Ovary (tissue), 9 donors: ENCODE results near the gene TFF1. TPM values are rescaled to one million over a fixed set of nuclear protein-coding genes. Genes with fewer than 3 reads are reported as not detected.

ENCODE experiments used
- DNase-seq, 5 donors: peaks; one replicate each; pipeline ENCODE4 v3.0.0-alpha.2; 2019 to 2020
- H3K27ac ChIP-seq, 2 donors: fragments of 200-600 bp; one replicate each; pipeline versions ENCODE4 v1.5.1 to v1.8.0; 2019 to 2022
- H3K27me3 ChIP-seq: fragments of 200-600 bp; one replicate; pipeline ENCODE4 v1.8.0; 2022
- H3K36me3 ChIP-seq: fragments of 200-600 bp; sonication (generic); one replicate; pipeline ENCODE4 v1.5.1; 2019
- H3K4me1 ChIP-seq: one replicate; pipeline ENCODE4 v1.8.1; 2013; ENCODE audit warnings: mild to moderate bottlenecking, moderate library complexity; ENCODE audit not compliant: insufficient read depth
- H3K4me3 ChIP-seq: fragments of 200-600 bp; sonication (generic); one replicate; pipeline ENCODE4 v1.5.1; 2017
- H3K9me3 ChIP-seq, 2 donors: fragments of 200-600 bp in 1 of 2; sonication (generic) in 1 of 2; one replicate each; pipeline versions ENCODE4 v1.5.1 to v1.8.1; 2013 to 2019; ENCODE audit warnings: mild to moderate bottlenecking in 1 of 2, moderate library complexity in 1 of 2
- CTCF ChIP-seq, 3 donors: fragments of 450-650 bp in 2 of 3; fragments of 200-600 bp in 1 of 3; IDR thresholded peaks; one replicate each; pipeline versions ENCODE4 v1.5.1 to v1.8.0; 2016 to 2022; ENCODE audit warnings: antibody characterized with exemption in 3 of 3, mild to moderate bottlenecking in 1 of 3
- EP300 ChIP-seq: sonication (generic); formaldehyde crosslinking; IDR thresholded peaks from one replicate; pipeline ENCODE4 v1.6.1; 2017; ENCODE audit warnings: antibody characterized with exemption
- POLR2A ChIP-seq: fragments of 450-650 bp; IDR thresholded peaks from one replicate; pipeline ENCODE4 v1.6.1; 2017; ENCODE audit warnings: antibody characterized with exemption, mild to moderate bottlenecking, moderate library complexity
- WGBS, 3 donors: extraction: QIAGEN DNeasy Blood & Tissue Kit in 1 of 3; methylation state at CpG; one replicate each; pipeline versions ENCODE4 v1.1.5 to v1.1.7; 2013 to 2017; 5-methylcytosine and 5-hydroxymethylcytosine counted together
- intact Hi-C, 4 donors: fragments of 100-400 bp; cut with DNase I; formaldehyde crosslinking; loops; one replicate each; pipeline versions ENCODE4 v1.11.0 to v1.15.1; 2022 to 2023
- polyA plus RNA-seq, 2 donors: library from polyadenylated mRNA; stranded (reverse); fragments of 200-250 nt in 1 of 2; fragments of 350-450 nt in 1 of 2; fragmentation: Illumina TruSeq in 1 of 2; extraction: RNeasy Lipid Tissue Mini Kit (QIAGEN cat#74804) in 1 of 2; gene quantifications; one replicate each; pipeline ENCODE4 v1.2.3, GENCODE V29; 2013 to 2014
- total RNA-seq, 7 donors: library from RNA; depleted of rRNA in 2 of 7; stranded (reverse); fragments of >200 nt in 2 of 7; fragmentation: NEBNext Ultra II Directional in 3 of 7; extraction: Animal tissue kit (Norgen Biotek cat#: 25700) in 3 of 7; gene quantifications; one replicate each; pipeline versions ENCODE4 v1.1.0 to v1.2.4, GENCODE V29; 2016 to 2023
- donor health status: DM: no; HTN: no; CAD: no; lungs with moderate emphysema.
- donor health status: DM: no; HTN: no; CAD: no.
- donor health status: Bipolar disorder and iron deficiency.
- donor health status: DM: yes; HTN: yes; CAD: no.
- donor health status: DM: no; HTN: no; CAD: no.
- donor health status: DM: yes; HTN: yes; CAD: no.

Gene TFF1
- total and polyA plus RNA-seq, 9 donors = 1.4 TPM; not detected in 8

- no peak within 1 kb of the TSS for H3K4me3 ChIP-seq
- H3K27ac ChIP-seq = no peak within 1 kb of the TSS
- H3K27me3 ChIP-seq = no peaks in the 10 kb centered on the region
- H3K36me3 ChIP-seq = no peaks in the 10 kb centered on the region
- H3K9me3 ChIP-seq = no peaks in the 10 kb centered on the region
- intact Hi-C loops = no loop called here
- H3K4me1 ChIP-seq = no peaks in the 10 kb centered on the region
- TF ChIP-seq EP300 (no peak), CTCF (IDR thresholded peaks at IDR 0.05) (no peak), POLR2A (no peak)
- WGBS, 3 donors = 20 to 31% (median 28%) methylated on average over 13 of the region's 13 CpGs
- DNase-seq = no peak
These were observed 15.4 kb downstream of the TFF1 start, which contains the start of gene TFF2 for GRCh38 chr21:42350927-42351426. Gene TFF2 (minus strand): TSS chr21:42350994. CDS start chr21:42350957, 37 bp downstream.

DNA sequence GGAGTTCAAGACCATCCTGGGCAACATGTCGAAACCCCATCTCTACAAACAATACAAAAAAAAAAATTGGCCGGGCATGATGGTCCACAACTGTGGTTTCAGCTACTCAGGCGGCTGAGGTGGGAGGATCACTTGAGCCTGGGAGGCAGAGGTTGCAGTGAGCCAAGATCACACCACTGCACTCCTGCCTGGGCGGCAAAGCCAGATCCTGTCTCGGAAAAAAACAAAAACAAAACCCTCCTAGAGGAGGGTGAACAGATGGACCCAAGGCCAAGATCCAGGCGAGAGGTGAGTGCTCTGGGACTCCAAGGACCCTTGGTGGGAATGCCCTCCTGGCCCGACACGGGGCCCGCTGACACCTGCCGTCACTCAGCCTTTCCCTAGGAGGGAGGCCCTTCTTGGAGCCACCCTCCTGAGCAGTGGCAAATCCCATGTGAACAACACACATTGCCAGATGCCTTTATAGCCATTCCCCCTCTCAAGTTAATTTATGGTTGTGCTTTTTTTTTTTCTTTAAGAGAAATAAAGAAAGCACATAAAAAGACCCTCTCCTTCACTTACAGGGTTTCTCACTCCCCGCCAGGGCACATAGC is 15.9 kb downstream of the TFF1 start:
- intact Hi-C loops = no loop called here
- H3K4me1 ChIP-seq = no peaks in the 10 kb centered on the region
- H3K27me3 ChIP-seq = no peaks in the 10 kb centered on the region
- TF ChIP-seq EP300 = no peak
- TF ChIP-seq CTCF (IDR thresholded peaks at IDR 0.05) = no peak
- no peak for TF ChIP-seq POLR2A
- H3K27ac ChIP-seq = no peak overlapping the region
- DNase-seq = no peak
- WGBS, 3 donors = 11 to 19% (median 16%) methylated on average over 11 of the region's 11 CpGs
- H3K9me3 ChIP-seq = no peaks in the 10 kb centered on the region
- no peaks in the 10 kb centered on the region for H3K36me3 ChIP-seq
- H3K4me3 ChIP-seq = no peak overlapping the region

- 68 to 71% (median 71%) methylated on average over 14 of the region's 14 CpGs for WGBS, 3 donors
- Histone ChIP-seq H3K27me3 (no peaks in the 10 kb centered on the region), H3K36me3 (no peaks in the 10 kb centered on the region), H3K4me3 (no peak overlapping the region), H3K4me1 (no peaks in the 10 kb centered on the region), H3K27ac (no peak overlapping the region), H3K9me3 (no peaks in the 10 kb centered on the region)
- intact Hi-C loops = no loop called here
- TF ChIP-seq POLR2A (no peak), CTCF (IDR thresholded peaks at IDR 0.05) (no peak), EP300 (no peak)
- no peak for DNase-seq
These were observed 16.7 kb downstream of the TFF1 start for GRCh38 chr21:42349420-42350317.

DNA sequence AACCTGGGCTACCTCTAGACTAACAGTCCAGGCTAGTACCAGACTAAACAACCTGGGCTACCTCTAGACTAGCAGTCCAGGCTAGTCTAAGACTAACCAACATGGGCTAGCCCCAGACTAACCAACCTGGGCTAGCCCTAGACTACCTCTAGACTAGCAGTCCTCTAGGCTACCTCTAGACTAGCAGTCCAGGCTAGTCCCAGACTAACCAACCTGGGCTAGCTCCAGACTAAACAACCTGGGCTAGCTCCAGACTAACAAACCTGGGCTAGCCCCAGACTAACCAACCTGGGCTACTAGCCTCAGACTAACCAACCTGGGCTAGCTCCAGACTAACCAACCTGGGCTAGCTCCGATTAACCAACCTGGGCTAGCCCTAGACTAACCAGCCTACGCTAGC is 17.6 kb downstream of the TFF1 start:
- no peaks in the 10 kb centered on the region for H3K9me3 ChIP-seq
- DNase-seq = no peak
- no peaks in the 10 kb centered on the region for H3K27me3 ChIP-seq
- H3K4me3 ChIP-seq = no peak overlapping the region
- no peak overlapping the region for H3K27ac ChIP-seq
- H3K36me3 ChIP-seq = no peaks in the 10 kb centered on the region
- TF ChIP-seq POLR2A (no peak), EP300 (no peak), CTCF (IDR thresholded peaks at IDR 0.05) (no peak)
- intact Hi-C loops = no loop called here
- WGBS, 3 donors = 91 to 96% (median 94%) methylated on average over 2 of the region's 2 CpGs
- no peaks in the 10 kb centered on the region for H3K4me1 ChIP-seq
